ENCODE results near the gene NR4A1. TPM values are rescaled to one million over a fixed set of nuclear protein-coding genes. Genes with fewer than 3 reads are reported as not detected.

The NR4A1 gene
- total RNA-seq, 4 donors from 2014 or later, result 390 to 1,252 (median 718) TPM

DNA sequence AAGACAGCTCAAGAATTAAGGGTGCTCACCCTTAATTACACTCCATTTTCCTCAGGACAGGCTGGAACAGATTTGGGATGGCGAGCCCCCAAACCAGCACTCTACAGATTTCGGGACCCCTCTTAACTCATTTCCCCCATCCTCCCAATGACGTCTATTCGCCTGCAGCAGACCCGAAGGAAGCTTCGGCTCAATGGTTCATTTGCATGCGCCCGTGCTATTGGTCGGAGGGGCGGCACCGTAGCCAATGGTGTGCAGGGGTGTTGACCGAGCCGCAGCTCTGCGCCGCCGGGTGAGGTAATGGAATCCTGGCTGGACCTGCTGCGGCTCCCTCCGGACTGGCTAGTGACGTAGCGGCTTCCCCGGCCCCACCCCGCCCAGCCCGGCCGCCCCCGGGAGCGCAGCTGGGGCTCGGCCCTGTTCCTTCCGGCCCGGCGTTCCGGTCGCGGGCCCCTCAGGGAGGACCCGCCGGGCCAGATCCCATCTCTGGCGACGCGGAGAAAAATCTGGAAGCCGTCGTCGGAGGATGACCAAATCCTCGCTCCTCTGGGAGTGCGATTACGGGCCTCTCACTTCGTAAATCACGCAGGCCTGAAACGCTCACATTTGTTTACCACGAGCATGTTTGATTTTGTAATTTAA lies 18.3 kb upstream of the NR4A1 start:
- TF ChIP-seq POLR2A (IDR thresholded peaks at IDR 0.05) (peak in 1 of 2 donors; percentile 95), EP300 (IDR thresholded peaks at IDR 0.05) (peak; percentile 96)
- TF ChIP-seq, protein P1, sequence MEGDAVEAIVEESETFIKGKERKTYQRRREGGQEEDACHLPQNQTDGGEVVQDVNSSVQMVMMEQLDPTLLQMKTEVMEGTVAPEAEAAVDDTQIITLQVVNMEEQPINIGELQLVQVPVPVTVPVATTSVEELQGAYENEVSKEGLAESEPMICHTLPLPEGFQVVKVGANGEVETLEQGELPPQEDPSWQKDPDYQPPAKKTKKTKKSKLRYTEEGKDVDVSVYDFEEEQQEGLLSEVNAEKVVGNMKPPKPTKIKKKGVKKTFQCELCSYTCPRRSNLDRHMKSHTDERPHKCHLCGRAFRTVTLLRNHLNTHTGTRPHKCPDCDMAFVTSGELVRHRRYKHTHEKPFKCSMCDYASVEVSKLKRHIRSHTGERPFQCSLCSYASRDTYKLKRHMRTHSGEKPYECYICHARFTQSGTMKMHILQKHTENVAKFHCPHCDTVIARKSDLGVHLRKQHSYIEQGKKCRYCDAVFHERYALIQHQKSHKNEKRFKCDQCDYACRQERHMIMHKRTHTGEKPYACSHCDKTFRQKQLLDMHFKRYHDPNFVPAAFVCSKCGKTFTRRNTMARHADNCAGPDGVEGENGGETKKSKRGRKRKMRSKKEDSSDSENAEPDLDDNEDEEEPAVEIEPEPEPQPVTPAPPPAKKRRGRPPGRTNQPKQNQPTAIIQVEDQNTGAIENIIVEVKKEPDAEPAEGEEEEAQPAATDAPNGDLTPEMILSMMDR (IDR thresholded peaks at IDR 0.05), result peak in 2 of 5 experiments; percentile 9 to 43
- peak; percentile 93 to 97 for DNase-seq (ENCODE audit: low spot score in 2 of 2)
- H3K4me1 ChIP-seq, result peaks cover 4 to 51% (median 28%) of the 10 kb centered on the region in 4 donors
- WGBS, 2 donors, result 1% methylated on average over 28 to 38 of the region's 48 CpGs
- H3K27me3 ChIP-seq, result no peaks in the 10 kb centered on the region
- H3K36me3 ChIP-seq, result no peaks in the 10 kb centered on the region
- peak overlapping the region; percentile 87 to 99 (median 93) for H3K27ac ChIP-seq
- no peaks in the 10 kb centered on the region for H3K9me3 ChIP-seq
- H3K4me3 ChIP-seq, result peak overlapping the region; percentile 18 to 44 (median 28)

GRCh38 chr12:52033446-52034140 lies 17.6 kb upstream of the NR4A1 start:
- Histone ChIP-seq H3K9me3 (no peaks in the 10 kb centered on the region), H3K27me3 (no peaks in the 10 kb centered on the region), H3K4me3 (peak overlapping the region in 3 of 4 donors; percentile 19 to 44 (median 38)), H3K36me3 (no peaks in the 10 kb centered on the region), H3K27ac (peak overlapping the region; percentile 87 to 99 (median 93)), H3K4me1 (peaks cover 4 to 58% (median 28%) of the 10 kb centered on the region in 4 donors)
- no peak for DNase-seq (ENCODE audit: low spot score in 2 of 2)
- TF ChIP-seq, protein P1 (IDR thresholded peaks at IDR 0.05), result no peak
- no peak for TF ChIP-seq EP300 (IDR thresholded peaks at IDR 0.05)
- TF ChIP-seq POLR2A (IDR thresholded peaks at IDR 0.05), result no peak
- 55 to 59% methylated on average over 13 of the region's 13 CpGs for WGBS, 2 donors

GRCh38 chr12:52035190-52035589 lies 16.1 kb upstream of the NR4A1 start:
- Histone ChIP-seq H3K27ac (peak overlapping the region; percentile 87 to 99 (median 93)), H3K36me3 (no peaks in the 10 kb centered on the region), H3K4me1 (peaks cover 4 to 68% (median 28%) of the 10 kb centered on the region in 4 donors), H3K9me3 (no peaks in the 10 kb centered on the region), H3K27me3 (no peaks in the 10 kb centered on the region), H3K4me3 (no peak overlapping the region)
- no peak for TF ChIP-seq EP300 (IDR thresholded peaks at IDR 0.05)
- no peak for TF ChIP-seq POLR2A (IDR thresholded peaks at IDR 0.05)
- TF ChIP-seq, protein P1 (IDR thresholded peaks at IDR 0.05), result no peak
- 61 to 67% methylated on average over 4 of the region's 4 CpGs for WGBS, 2 donors
- no peak for DNase-seq (ENCODE audit: low spot score in 2 of 2)

- no peak for DNase-seq (ENCODE audit: low spot score in 2 of 2)
- TF ChIP-seq, protein P1 (IDR thresholded peaks at IDR 0.05), result no peak
- TF ChIP-seq EP300 (IDR thresholded peaks at IDR 0.05), result no peak
- no peak for TF ChIP-seq POLR2A (IDR thresholded peaks at IDR 0.05)
- peak overlapping the region; percentile 79 to 99 (median 93) for H3K27ac ChIP-seq
- no peaks in the 10 kb centered on the region for H3K9me3 ChIP-seq
- H3K27me3 ChIP-seq, result no peaks in the 10 kb centered on the region
- H3K4me1 ChIP-seq, result peaks cover 4 to 68% (median 28%) of the 10 kb centered on the region in 4 donors
- no peak overlapping the region for H3K4me3 ChIP-seq
- no peaks in the 10 kb centered on the region for H3K36me3 ChIP-seq
- WGBS, 2 donors, result 77% methylated on average over 2 of the region's 2 CpGs
Observed at GRCh38 chr12:52035926-52036325, 15.3 kb upstream of the NR4A1 start.
